ENCODE measurements around the gene ATAD2B.
A peak's percentile ranks its signal among the peaks of the same experiment; 100 is the strongest.
"Not testable (repeated sequence)": the region's sequence is repeated elsewhere in the genome, so short reads cannot be mapped to it uniquely, and the experiment has no call there.

Gene ATAD2B

GRCh38 chr2:23791030-23791429 is 135.9 kb downstream of the ATAD2B start:
- peak; percentile 76 to 77 for DNase-seq (ENCODE audit: low read depth in 2 of 2)

GRCh38 chr2:23789012-23789411 is 137.9 kb downstream of the ATAD2B start:
- DNase-seq (ENCODE audit: low read depth in 2 of 2) = no peak

- DNase-seq (ENCODE audit: low read depth in 2 of 2) = no peak
Measured at GRCh38 chr2:23788100-23788499, 138.8 kb downstream of the ATAD2B start.

- no peak for DNase-seq (ENCODE audit: low read depth in 2 of 2)
Measured at GRCh38 chr2:23784971-23785370, 142.0 kb downstream of the ATAD2B start.

GRCh38 chr2:23782646-23783045 is 144.3 kb downstream of the ATAD2B start:
- DNase-seq (ENCODE audit: low read depth in 2 of 2) = no peak

- no peak for DNase-seq (ENCODE audit: low read depth in 2 of 2)
Measured at GRCh38 chr2:23782126-23782525, 144.8 kb downstream of the ATAD2B start.

- DNase-seq (ENCODE audit: low read depth in 2 of 2) = not testable (repeated sequence)
Measured at GRCh38 chr2:23780465-23780864, 146.5 kb downstream of the ATAD2B start.

GRCh38 chr2:23777826-23778225 is 149.1 kb downstream of the ATAD2B start:
- DNase-seq (ENCODE audit: low read depth in 2 of 2) = no peak

GRCh38 chr2:23776021-23776420 is 150.9 kb downstream of the ATAD2B start:
- DNase-seq (ENCODE audit: low read depth in 2 of 2) = no peak

GRCh38 chr2:23772684-23773083 is 154.2 kb downstream of the ATAD2B start:
- DNase-seq (ENCODE audit: low read depth in 2 of 2) = no peak

- DNase-seq (ENCODE audit: low read depth in 2 of 2) = no peak
Measured at GRCh38 chr2:23772056-23772455, 154.9 kb downstream of the ATAD2B start.

GRCh38 chr2:23769364-23769763 is 157.6 kb downstream of the ATAD2B start:
- DNase-seq (ENCODE audit: low read depth in 2 of 2) = no peak

- no peak for DNase-seq (ENCODE audit: low read depth in 2 of 2)
Measured at GRCh38 chr2:23767876-23768621, 158.9 kb downstream of the ATAD2B start.

GRCh38 chr2:23762141-23762540 is 164.8 kb downstream of the ATAD2B start:
- DNase-seq (ENCODE audit: low read depth in 2 of 2) = no peak

GRCh38 chr2:23761638-23762037 is 165.3 kb downstream of the ATAD2B start:
- DNase-seq (ENCODE audit: low read depth in 2 of 2) = no peak

GRCh38 chr2:23760736-23761135 is 166.2 kb downstream of the ATAD2B start:
- DNase-seq (ENCODE audit: low read depth in 2 of 2) = peak in 1 of 2 experiments; percentile 40

- DNase-seq (ENCODE audit: low read depth in 2 of 2) = peak in 1 of 2 experiments; percentile 47
Measured at GRCh38 chr2:23757686-23758433, 169.1 kb downstream of the ATAD2B start.

- no peak for DNase-seq (ENCODE audit: low read depth in 2 of 2)
Measured at GRCh38 chr2:23756593-23757292, 170.2 kb downstream of the ATAD2B start.

GRCh38 chr2:23754970-23755369 is 172.0 kb downstream of the ATAD2B start:
- no peak for DNase-seq (ENCODE audit: low read depth in 2 of 2)

- no peak for DNase-seq (ENCODE audit: low read depth in 2 of 2)
Measured at GRCh38 chr2:23753291-23754010, 173.5 kb downstream of the ATAD2B start.

GRCh38 chr2:23751747-23752265 is 175.1 kb downstream of the ATAD2B start:
- DNase-seq (ENCODE audit: low read depth in 2 of 2) = no peak
